Esophagus muscularis mucosa (tissue), 4 donors: Measurements from ENCODE around the gene SELENOH. TPM values are rescaled to one million over a fixed set of nuclear protein-coding genes. Genes with fewer than 3 reads are reported as not detected.
A peak's percentile ranks its signal among the peaks of the same experiment; 100 is the strongest.

Source experiments
- DNase-seq: peaks from one replicate; pipeline ENCODE4 v3.0.0-alpha.2; 2017; ENCODE audit errors: extremely low spot score
- H3K27ac ChIP-seq, 4 donors: fragments of 200-600 bp; sonication (generic); replicated peaks in 1 of 4; 1 replicate in 3 of 4; 2 replicates in 1 of 4; pipeline ENCODE4 v1.5.1; 2016 to 2019; ENCODE audit warnings: mild to moderate bottlenecking in 1 of 4
- H3K27me3 ChIP-seq, 4 donors: fragments of 200-600 bp; sonication (generic); one replicate each; pipeline versions ENCODE4 v1.5.1 to v1.6.0; 2016 to 2019
- H3K36me3 ChIP-seq, 4 donors: fragments of 200-600 bp; sonication (generic); one replicate each; pipeline ENCODE4 v1.5.1; 2016 to 2019
- H3K4me1 ChIP-seq, 4 donors: fragments of 200-600 bp; sonication (generic); one replicate each; pipeline ENCODE4 v1.5.1; 2016 to 2019
- H3K4me3 ChIP-seq, 4 donors: fragments of 200-600 bp; sonication (generic); 1 replicate in 2 of 4; 2 replicates in 2 of 4; pipeline ENCODE4 v1.5.1; 2016 to 2019; ENCODE audit warnings: mild to moderate bottlenecking in 4 of 4, moderate library complexity in 1 of 4
- H3K9me3 ChIP-seq, 4 donors: fragments of 200-600 bp; sonication (generic); 1 replicate in 3 of 4; 2 replicates in 1 of 4; pipeline ENCODE4 v1.5.1; 2016 to 2019
- EP300 ChIP-seq: sonication (generic); formaldehyde crosslinking; IDR thresholded peaks from one replicate; pipeline ENCODE4 v1.6.1; 2017; ENCODE audit warnings: antibody characterized with exemption
- POLR2A ChIP-seq: fragments of 450-650 bp; IDR thresholded peaks from one replicate; pipeline ENCODE4 v1.6.1; 2017; ENCODE audit warnings: antibody characterized with exemption, moderate library complexity, mild to moderate bottlenecking, low read depth
- POLR2AphosphoS5 ChIP-seq, 2 donors: sonication (generic); formaldehyde crosslinking; IDR thresholded peaks; one replicate each; pipeline ENCODE4 v1.6.1; 2017; ENCODE audit warnings: antibody characterized with exemption in 2 of 2
- WGBS: methylation state at CpG from one replicate; pipeline ENCODE4 v1.1.5; 2018; 5-methylcytosine and 5-hydroxymethylcytosine counted together
- intact Hi-C: fragments of 100-400 bp; cut with DNase I; formaldehyde crosslinking; loops from one replicate; pipeline ENCODE4 v1.15.1; 2023
- total RNA-seq, 4 donors: library from RNA; depleted of rRNA; stranded (reverse); fragments of >200 nt; gene quantifications; one replicate each; pipeline versions ENCODE4 v1.1.0 to v1.2.1, GENCODE V29; 2016
- TF ChIP-seq, protein P1 (sequence below), 3 experiments: fragments of 200-600 bp in 2 of 3; fragments of 450-650 bp in 1 of 3; sonication (generic) in 2 of 3; IDR thresholded peaks; one replicate each; pipeline ENCODE4 v1.5.1; 2017 to 2019; ENCODE audit warnings: antibody characterized with exemption in 3 of 3, mild to moderate bottlenecking in 2 of 3, moderate library complexity in 1 of 3

SELENOH gene
- total RNA-seq, 4 donors from 2014 or later = 71.4 to 109 (median 82.6) TPM

DNA sequence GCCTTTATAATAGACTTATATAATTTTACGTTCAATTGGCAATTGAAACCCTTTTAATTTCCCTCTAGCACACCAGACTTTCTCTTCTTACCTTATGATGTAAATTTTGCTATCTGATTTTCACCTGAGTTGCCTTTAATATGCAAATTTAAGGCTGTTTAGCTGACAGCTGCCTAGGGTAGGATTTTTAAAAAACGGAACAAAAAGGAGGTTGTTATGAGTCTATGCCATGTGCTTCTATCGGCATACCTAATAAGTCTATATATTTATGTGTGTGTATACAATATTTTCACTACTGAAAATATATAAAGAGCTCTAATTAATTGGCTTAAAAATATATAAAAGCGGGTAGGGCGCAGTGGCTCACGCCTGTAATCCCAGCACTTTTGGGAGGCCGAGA is 11.8 kb upstream of the SELENOH start:
- 93% methylated on average over 7 of the region's 7 CpGs for WGBS
- no peak overlapping the region for H3K27ac ChIP-seq
- no peak for TF ChIP-seq POLR2A
- TF ChIP-seq POLR2AphosphoS5 (IDR thresholded peaks at IDR 0.05) = no peak
- no peak for TF ChIP-seq EP300
- TF ChIP-seq, protein P1, sequence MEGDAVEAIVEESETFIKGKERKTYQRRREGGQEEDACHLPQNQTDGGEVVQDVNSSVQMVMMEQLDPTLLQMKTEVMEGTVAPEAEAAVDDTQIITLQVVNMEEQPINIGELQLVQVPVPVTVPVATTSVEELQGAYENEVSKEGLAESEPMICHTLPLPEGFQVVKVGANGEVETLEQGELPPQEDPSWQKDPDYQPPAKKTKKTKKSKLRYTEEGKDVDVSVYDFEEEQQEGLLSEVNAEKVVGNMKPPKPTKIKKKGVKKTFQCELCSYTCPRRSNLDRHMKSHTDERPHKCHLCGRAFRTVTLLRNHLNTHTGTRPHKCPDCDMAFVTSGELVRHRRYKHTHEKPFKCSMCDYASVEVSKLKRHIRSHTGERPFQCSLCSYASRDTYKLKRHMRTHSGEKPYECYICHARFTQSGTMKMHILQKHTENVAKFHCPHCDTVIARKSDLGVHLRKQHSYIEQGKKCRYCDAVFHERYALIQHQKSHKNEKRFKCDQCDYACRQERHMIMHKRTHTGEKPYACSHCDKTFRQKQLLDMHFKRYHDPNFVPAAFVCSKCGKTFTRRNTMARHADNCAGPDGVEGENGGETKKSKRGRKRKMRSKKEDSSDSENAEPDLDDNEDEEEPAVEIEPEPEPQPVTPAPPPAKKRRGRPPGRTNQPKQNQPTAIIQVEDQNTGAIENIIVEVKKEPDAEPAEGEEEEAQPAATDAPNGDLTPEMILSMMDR (IDR thresholded peaks at IDR 0.05) = no peak
- peaks cover 0 to 6% (median 0%) of the 10 kb centered on the region in 4 donors for H3K36me3 ChIP-seq
- H3K9me3 ChIP-seq = no peaks in the 10 kb centered on the region
- DNase-seq = no peak
- no peak overlapping the region for H3K4me3 ChIP-seq
- intact Hi-C loops = no loop called here
- H3K27me3 ChIP-seq = no peaks in the 10 kb centered on the region
- H3K4me1 ChIP-seq = no peaks in the 10 kb centered on the region

- H3K4me3 ChIP-seq = no peak overlapping the region
- no peak overlapping the region for H3K27ac ChIP-seq
- H3K9me3 ChIP-seq = no peaks in the 10 kb centered on the region
- WGBS = 100% methylated on average over 1 of the region's 1 CpG
- H3K27me3 ChIP-seq = no peaks in the 10 kb centered on the region
- no peaks in the 10 kb centered on the region for H3K4me1 ChIP-seq
- DNase-seq = no peak
- TF ChIP-seq POLR2A (no peak), EP300 (no peak), POLR2AphosphoS5 (IDR thresholded peaks at IDR 0.05) (no peak)
- TF ChIP-seq, protein P1 (IDR thresholded peaks at IDR 0.05) = no peak
- peaks cover 0 to 23% (median 6%) of the 10 kb centered on the region in 4 donors for H3K36me3 ChIP-seq
- intact Hi-C loops = no loop called here
These were observed 8.6 kb upstream of the SELENOH start for GRCh38 chr11:57732661-57733060.

DNA sequence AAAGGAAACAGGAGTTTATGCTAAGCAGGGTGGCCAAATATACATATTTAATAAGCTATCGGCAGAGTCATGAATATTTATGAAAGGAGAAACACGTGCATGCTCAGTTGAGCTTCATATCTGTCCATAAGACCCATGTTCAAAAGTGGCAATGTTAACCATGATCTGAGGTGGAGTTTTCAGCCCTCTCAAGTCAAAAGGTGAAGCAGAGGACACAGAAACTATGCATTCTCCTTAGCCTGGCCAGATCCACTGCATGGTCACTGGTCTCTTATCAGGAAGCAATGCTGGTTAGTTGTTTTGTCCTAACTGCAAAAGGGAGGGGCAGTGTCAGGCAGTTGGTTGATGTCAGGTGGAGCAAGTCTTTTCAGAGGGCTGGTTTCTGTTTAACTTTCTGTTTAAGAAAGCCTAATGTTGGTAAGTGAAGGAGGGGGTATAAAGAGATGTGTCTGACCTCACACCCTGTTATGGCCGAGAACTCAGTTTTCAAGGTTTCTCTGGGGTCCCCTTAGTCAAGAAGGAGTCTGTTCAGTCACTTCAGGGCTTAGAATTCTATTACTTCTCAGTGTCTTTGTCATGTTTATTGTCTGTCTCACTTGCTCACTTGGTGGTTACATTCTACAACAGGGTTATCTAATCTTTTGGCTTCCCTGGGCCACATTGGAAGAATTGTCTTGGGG is 5.5 kb upstream of the SELENOH start:
- TF ChIP-seq EP300 (no peak), POLR2A (no peak), POLR2AphosphoS5 (IDR thresholded peaks at IDR 0.05) (no peak)
- TF ChIP-seq, protein P1 (IDR thresholded peaks at IDR 0.05) = no peak
- intact Hi-C loops = no loop called here
- peaks cover 6 to 50% (median 27%) of the 10 kb centered on the region in 4 donors for H3K36me3 ChIP-seq
- WGBS = 83% methylated on average over 3 of the region's 3 CpGs
- H3K9me3 ChIP-seq = no peaks in the 10 kb centered on the region
- DNase-seq = no peak
- no peak overlapping the region for H3K27ac ChIP-seq
- no peak overlapping the region for H3K4me3 ChIP-seq
- H3K4me1 ChIP-seq = peaks cover 0 to 5% (median 3%) of the 10 kb centered on the region in 4 donors
- no peaks in the 10 kb centered on the region for H3K27me3 ChIP-seq

DNA sequence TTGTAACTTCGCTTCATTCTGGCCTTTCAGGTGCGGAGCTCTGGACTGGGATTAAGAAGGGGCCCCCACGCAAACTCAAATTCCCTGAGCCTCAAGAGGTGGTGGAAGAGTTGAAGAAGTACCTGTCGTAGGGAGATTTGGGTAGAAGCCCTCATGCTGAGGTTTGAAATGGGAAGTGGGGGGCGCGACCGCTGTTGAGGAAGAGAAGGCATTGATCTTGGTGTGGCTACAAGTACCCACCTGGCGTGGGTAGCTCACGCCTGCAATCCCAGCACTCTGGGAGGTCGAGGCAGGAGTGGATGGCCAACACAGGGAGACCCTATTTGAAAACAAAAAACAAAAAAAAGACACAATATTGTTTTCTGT is 779 bp downstream of the SELENOH start:
- Histone ChIP-seq H3K36me3 (peaks cover 24 to 76% (median 63%) of the 10 kb centered on the region in 4 donors), H3K9me3 (no peaks in the 10 kb centered on the region), H3K27ac (peak overlapping the region; percentile 89 to 97 (median 96)), H3K4me1 (peaks cover 16 to 25% (median 19%) of the 10 kb centered on the region in 4 donors), H3K4me3 (peak overlapping the region; percentile 74 to 99 (median 84)), H3K27me3 (no peaks in the 10 kb centered on the region)
- intact Hi-C loops = no loop called here
- TF ChIP-seq POLR2AphosphoS5 (IDR thresholded peaks at IDR 0.05) (peak in 1 of 2 donors; percentile 5), EP300 (no peak)
- WGBS = 5% methylated on average over 10 of the region's 10 CpGs
- no peak for DNase-seq

- TF ChIP-seq EP300 (no peak), POLR2A (no peak), POLR2AphosphoS5 (IDR thresholded peaks at IDR 0.05) (no peak)
- TF ChIP-seq, protein P1 (IDR thresholded peaks at IDR 0.05) = no peak
- Histone ChIP-seq H3K4me3 (no peak overlapping the region), H3K36me3 (peaks cover 18 to 62% (median 47%) of the 10 kb centered on the region in 4 donors), H3K4me1 (peaks cover 16 to 25% (median 19%) of the 10 kb centered on the region in 4 donors), H3K9me3 (no peaks in the 10 kb centered on the region), H3K27ac (no peak overlapping the region), H3K27me3 (no peaks in the 10 kb centered on the region)
- no peak for DNase-seq
- 75% methylated on average over 2 of the region's 2 CpGs for WGBS
- intact Hi-C loops = no loop called here
These were observed 3.1 kb downstream of the SELENOH start for GRCh38 chr11:57744357-57744756.
